Measurements from ENCODE around the gene CACNB1.

GRCh38 chr17:39196808-39197291, 619 bp downstream of the CACNB1 start:
- TF ChIP-seq CTCF (IDR thresholded peaks at IDR 0.05), result no peak
- TF ChIP-seq POLR2AphosphoS5 (IDR thresholded peaks at IDR 0.05), result no peak
